ENCODE results near the gene BTBD16.

Gene BTBD16

GRCh38 chr10:122347170-122347841 is 76.2 kb downstream of the BTBD16 start:
- DNase-seq, result no peak

GRCh38 chr10:122348512-122348911 is 77.4 kb downstream of the BTBD16 start:
- DNase-seq, result no peak

GRCh38 chr10:122348935-122349361 is 77.9 kb downstream of the BTBD16 start:
- DNase-seq, result no peak

- no peak for DNase-seq
Measured at GRCh38 chr10:122349758-122350369, 78.8 kb downstream of the BTBD16 start.

DNA sequence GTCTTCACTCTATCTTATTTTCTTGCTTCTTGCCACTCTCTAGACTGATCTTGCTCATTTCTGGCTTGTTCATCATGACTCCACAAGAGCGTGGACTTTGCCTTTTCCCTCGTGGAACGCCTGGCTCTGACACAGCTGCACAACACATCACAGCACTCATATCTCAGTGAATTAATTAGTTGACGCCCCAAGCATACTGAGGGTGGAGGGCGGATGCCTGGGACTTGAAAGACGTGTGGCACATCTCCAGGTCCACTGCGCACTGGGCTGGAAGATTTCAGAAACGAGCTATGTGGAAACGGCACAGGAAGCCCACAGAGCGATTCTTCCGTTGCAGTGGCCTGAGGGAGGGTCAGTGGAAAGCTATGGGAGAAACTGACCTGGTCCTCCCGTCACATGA is 79.8 kb downstream of the BTBD16 start:
- DNase-seq, result no peak

- DNase-seq, result no peak
Measured at GRCh38 chr10:122352817-122353525, 81.9 kb downstream of the BTBD16 start.

- DNase-seq, result no peak
Measured at GRCh38 chr10:122354383-122354782, 83.3 kb downstream of the BTBD16 start.

- DNase-seq, result no peak
Measured at GRCh38 chr10:122357685-122358084, 86.6 kb downstream of the BTBD16 start.

DNA sequence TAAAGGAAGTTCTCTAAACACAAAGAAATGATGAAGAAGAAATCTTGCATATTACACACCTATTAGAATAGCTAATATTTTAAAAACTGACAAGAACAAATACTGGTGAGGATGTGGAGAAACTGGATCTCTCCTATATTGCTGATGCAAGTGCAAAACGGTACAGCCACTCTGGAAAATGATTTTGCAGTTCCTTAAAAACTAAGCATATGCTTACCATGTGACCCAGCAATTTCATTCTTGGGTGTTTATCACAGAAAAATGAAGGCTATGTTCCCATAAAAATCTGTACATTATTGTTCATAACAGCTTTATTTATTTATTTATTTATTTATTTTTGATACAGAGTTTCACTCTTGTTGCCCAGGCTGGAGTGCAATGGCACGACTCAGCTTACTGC is 88.5 kb downstream of the BTBD16 start:
- no peak for DNase-seq

GRCh38 chr10:122361046-122361445 is 90.0 kb downstream of the BTBD16 start:
- DNase-seq, result no peak

DNA sequence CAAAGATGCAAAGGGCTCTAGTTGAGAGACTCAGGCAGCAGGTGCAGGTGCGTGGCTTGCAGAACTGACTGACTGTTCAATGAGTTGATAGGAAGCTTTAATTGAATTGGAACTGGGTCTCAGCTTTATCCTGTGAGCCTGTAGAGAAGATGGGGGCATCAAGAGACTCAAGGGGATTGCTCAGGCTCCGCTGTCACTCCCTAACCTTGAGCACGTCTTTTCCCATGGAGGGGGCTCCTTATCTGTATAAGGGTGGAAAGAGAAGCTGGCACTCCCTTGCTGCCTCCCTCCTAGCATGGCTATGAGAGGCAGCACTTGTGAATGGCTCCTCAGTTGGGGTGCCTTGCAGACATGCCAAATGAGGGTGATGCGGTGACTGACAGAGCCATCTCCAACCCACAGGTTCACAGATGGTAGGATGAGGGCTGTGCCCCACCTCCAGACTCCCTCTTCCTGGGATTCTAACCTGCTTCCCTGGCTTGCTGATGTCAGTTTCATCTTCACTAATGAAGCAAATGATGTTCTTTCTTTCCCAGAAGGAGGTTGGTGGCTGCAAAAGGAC is 91.0 kb downstream of the BTBD16 start:
- DNase-seq, result no peak

DNA sequence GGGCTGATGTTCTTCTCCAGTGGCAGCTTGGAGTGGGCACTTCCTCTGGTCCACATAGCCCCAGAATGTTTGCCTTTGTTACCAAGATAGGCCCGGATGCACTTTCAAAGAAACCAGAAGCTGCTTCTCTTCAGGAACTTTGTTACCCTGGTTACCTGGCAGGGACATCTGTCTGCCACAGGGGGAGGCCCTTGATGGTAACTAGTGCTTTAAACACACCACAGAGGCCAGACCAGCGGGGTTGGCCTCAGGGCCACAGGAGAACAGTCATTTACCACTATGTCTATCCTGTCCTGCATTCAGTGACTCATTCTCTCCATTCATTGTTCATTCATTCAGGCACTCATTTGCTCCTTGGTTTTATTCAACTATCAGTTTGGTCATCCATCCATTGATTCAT is 91.5 kb downstream of the BTBD16 start:
- no peak for DNase-seq

- DNase-seq, result no peak
Measured at GRCh38 chr10:122363311-122363710, 92.2 kb downstream of the BTBD16 start.

GRCh38 chr10:122363722-122364463 is 92.8 kb downstream of the BTBD16 start:
- no peak for DNase-seq

DNA sequence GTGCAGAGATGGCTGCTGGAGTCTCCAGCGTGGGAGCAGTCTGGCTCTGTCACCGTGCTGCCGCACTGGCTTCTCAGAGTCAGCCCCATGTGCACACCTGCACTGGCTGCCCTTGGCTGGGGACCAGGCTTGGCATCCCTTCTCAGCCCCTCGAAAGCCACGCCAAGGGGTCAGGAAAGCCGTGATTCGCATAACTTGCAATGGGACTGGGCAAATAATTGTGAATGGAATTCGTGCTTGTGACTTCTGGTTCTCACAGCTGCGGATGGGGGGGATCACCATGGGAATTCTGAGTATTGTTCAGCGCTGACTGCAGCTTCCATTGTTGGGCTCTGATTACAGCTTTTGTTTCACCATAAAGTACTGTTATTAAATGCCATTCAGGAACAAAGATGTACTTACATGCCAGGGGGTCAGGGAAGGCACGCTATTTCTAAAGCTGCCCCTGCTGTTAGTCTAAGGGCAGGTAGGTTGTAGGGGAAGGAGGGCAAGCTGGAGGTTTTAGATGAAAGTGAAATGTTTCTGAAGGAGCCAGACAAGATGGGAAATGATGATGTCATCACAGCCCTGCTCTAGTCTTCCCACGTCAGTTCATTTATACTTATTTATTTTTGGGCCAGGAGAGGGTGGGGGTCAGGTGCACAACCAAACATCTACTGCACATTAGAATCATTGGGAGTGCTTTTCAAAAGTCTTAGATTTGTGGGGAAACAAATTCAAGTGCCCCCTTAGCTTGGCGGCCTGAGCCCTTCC is 97.6 kb downstream of the BTBD16 start:
- no peak for DNase-seq

- DNase-seq, result no peak
Measured at GRCh38 chr10:122373108-122373507, 102.0 kb downstream of the BTBD16 start.

DNA sequence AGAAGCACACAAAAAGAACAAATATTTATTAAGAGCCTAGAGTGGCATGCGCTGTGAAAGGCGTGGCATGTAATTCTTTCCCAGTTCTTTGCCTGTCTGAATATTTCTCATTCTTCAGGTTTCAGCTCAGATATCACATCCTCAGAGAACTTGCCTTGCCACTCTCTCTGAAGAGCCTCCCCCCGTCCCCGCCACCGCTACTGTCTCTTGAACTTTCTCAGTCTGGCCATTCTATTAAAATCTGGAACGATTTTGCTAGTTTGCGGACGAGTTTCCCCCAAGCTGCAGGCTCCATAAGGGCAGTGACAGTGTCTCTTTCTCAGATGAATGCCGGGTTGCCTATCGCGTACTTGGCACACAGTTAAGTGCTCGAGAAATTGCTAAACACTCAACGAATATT is 102.6 kb downstream of the BTBD16 start:
- DNase-seq, result no peak

DNA sequence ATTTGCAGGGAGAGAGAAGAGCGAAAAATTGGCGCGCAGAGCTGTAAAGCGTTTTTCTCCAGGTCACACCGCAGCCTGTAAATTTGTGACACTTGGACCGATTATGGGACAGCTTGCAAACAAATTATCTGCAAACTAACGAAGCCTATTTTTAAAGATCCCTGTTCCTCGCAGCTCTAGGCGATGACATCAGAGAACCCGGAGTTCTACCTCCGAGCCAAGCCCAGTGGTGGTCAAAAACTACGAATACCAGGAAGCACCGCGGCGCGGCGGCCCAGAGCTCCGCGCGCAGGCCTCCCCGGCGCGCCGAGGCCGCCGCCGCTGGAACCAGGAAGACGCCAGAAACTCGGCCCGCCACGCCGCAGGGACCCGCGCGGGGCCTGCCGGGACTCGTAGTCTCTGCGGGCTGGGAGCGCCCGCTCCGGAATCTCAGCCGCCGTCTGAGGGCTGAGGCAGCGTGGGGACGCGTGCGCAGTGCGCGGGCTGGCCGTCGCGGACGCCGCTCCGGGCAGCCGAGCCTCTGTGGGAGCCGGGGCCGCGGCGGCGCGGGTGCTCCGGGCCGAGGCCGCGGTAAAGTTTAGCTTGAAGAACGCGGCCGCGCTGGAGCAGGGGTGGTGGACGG is 103.3 kb downstream of the BTBD16 start, which contains the start of gene PLEKHA1:
Gene PLEKHA1, plus strand, starts transcription at position 472 of the 622 bp plus-strand sequence. CDS start 18,493 bp downstream, outside the sequence.
- DNase-seq, result peak; percentile 78

DNA sequence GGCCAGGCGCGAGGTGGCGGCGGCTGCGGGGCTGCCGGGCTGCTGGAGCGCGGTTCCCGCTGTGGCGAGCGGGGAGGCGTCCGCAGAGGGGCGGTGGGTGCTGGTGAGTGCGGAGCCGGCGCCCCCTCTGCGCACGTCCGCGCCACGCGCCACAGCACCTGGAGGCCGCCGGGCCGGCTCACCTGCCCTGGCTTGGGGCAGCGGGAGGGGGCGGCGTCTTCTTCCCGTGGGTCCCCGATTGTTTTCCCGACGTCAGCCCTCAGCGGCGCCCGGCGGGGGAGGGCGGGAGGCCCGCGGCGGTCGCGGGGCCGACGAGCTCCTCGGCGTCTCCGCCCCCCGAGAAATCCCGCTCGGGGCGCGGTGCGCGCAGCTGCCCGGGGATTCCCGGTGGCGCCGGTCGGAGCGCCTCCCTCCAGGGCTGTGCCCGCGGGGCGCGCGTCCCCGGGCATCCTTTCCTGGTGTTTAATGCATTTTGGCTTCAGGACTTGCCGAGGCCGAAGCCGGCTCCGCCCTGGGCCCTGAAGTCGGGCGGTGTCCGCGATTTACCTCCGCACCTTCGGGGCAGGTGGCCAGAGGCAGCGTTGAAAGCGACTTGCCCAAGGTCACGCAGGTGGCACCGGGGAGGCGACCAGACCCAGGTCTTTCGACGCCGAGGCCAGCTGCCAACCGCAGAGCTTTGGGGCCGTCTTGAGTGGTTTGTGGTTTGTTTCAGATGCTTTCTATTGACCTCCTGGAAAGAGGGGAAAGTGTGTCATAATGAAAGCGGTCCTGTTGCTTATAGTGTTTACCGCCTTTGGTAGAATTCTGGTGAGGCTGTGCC is 104.0 kb downstream of the BTBD16 start:
- DNase-seq, result no peak

- no peak for DNase-seq
Measured at GRCh38 chr10:122375679-122376160, 104.6 kb downstream of the BTBD16 start.
